IgD-negative memory B cell (primary cell): ENCODE data around the gene ABCB4. TPM values are rescaled to one million over a fixed set of nuclear protein-coding genes. Genes with fewer than 3 reads are reported as not detected.

ENCODE experiments used
- H3K27ac Mint-ChIP-seq, 3 donors: one replicate each; pipeline ENCODE4 v1.8.0; 2020 to 2022; ENCODE audit warnings: mild to moderate bottlenecking in 3 of 3, mixed read lengths in 3 of 3, moderate library complexity in 1 of 3
- H3K27me3 Mint-ChIP-seq: one replicate; pipeline ENCODE4 v1.8.0; 2021; ENCODE audit warnings: mixed read lengths
- H3K36me3 Mint-ChIP-seq: one replicate; pipeline ENCODE4 v1.8.0; 2020; ENCODE audit warnings: mild to moderate bottlenecking, mixed read lengths
- H3K4me1 Mint-ChIP-seq, 3 donors: one replicate each; pipeline ENCODE4 v1.8.0; 2020 to 2022; ENCODE audit warnings: mixed read lengths in 3 of 3, mild to moderate bottlenecking in 1 of 3
- H3K4me3 Mint-ChIP-seq, 4 donors: one replicate each; pipeline ENCODE4 v1.8.0; 2020 to 2022; ENCODE audit warnings: mild to moderate bottlenecking in 4 of 4, mixed read lengths in 4 of 4, moderate library complexity in 3 of 4
- H3K9me3 Mint-ChIP-seq, 3 donors: one replicate each; pipeline ENCODE4 v1.8.0; 2020 to 2021; ENCODE audit warnings: mixed read lengths in 3 of 3, mild to moderate bottlenecking in 1 of 3
- polyA plus RNA-seq: library from polyadenylated mRNA; unstranded; fragments of 300-500 nt; fragmentation: Illumina TruSeq; gene quantifications from one replicate; pipeline ENCODE4 v1.2.3, GENCODE V29; 2021

The ABCB4 gene
- polyA plus RNA-seq, 1 donor from 2014 or later, result 12.5 TPM

DNA sequence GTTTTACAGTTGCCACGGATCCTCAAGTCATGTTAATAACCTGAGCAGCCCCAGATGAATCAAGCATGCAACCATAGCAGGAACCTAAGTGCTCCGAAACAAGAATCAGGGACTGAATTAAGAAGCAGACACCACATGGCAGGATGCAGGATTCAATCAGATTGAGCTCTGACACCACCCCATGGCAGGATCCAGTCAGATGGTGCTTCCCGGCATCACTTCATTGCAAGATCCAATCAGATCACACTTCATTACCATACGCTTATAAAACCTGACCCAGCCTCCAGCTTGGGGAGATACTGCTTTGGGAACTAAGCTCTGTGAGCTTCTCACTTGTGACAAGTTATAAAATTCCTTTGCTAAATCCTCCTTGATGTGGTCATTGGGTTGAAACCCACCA lies 55.3 kb downstream of the ABCB4 start:
- no peak overlapping the region for H3K27ac Mint-ChIP-seq
- peaks cover 0 to 9% (median 4%) of the 10 kb centered on the region in 3 donors for H3K4me1 Mint-ChIP-seq
- no peaks in the 10 kb centered on the region for H3K27me3 Mint-ChIP-seq
- no peak overlapping the region for H3K4me3 Mint-ChIP-seq
- H3K36me3 Mint-ChIP-seq, result no peaks in the 10 kb centered on the region
- no peaks in the 10 kb centered on the region for H3K9me3 Mint-ChIP-seq

DNA sequence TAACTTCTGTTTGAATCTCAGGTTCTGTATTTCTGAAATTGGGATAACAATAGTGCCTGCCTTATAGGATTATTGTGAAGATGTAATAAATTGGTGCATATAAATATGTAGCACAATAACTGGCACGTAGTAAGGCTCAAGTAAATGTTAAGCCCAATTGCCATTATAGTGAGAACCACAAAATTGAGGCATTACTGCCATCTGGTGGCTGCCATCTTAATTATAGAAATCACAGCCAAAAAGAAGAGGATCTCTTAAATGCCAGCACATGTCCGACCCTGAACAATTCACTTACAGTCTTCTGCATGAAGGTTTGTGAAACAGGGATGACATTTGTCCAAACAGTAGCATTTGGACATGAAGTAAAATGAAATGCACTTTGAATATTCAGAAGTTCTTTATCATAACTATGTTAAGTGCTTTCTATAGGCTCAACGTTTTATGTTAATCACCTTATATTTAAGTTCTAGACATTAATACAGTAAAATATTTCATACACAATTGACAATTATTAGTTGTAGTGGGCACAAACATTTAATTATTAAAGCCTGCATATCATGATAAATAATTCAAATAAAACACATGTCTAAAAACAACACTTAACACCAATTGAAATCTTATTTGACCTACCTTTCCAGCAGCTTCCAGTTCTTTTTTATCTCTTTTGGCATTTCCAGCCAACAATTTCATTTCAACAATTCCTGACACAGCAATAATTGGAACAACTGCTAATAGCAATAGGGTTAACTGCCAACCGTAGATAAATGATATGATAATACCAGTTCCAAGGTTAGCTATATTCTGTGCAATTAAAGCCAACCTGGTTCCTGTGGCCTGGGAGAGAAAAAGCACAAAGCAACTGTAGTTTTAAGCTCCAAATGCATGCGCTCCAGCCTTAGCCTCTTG lies 58.5 kb downstream of the ABCB4 start:
- H3K4me3 Mint-ChIP-seq, result no peak overlapping the region
- no peaks in the 10 kb centered on the region for H3K36me3 Mint-ChIP-seq
- H3K27me3 Mint-ChIP-seq, result no peaks in the 10 kb centered on the region
- H3K27ac Mint-ChIP-seq, result no peak overlapping the region
- no peaks in the 10 kb centered on the region for H3K9me3 Mint-ChIP-seq
- H3K4me1 Mint-ChIP-seq, result peaks cover 0 to 9% (median 2%) of the 10 kb centered on the region in 3 donors

DNA sequence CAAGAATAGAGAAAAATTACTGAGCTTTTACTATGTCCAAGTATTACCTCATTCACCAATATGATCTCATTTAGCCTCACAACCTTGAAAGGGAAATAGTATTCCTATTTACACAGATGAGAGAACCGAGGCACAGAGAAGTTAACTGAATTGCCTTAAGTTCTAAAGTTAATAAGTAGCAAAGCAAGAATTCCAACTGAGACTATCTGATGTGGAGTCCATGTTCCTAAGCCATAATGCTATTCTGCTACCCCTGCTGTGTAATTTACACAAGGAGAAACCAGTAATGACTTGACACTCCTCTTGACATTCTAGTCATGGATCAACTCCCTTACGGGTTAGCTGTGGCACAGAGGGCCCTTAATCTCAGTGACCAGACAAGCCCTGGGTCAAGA lies 60.7 kb downstream of the ABCB4 start:
- Mint-ChIP-seq H3K27me3 (no peaks in the 10 kb centered on the region), H3K36me3 (no peaks in the 10 kb centered on the region), H3K27ac (no peak overlapping the region), H3K9me3 (no peaks in the 10 kb centered on the region), H3K4me3 (no peak overlapping the region), H3K4me1 (peaks cover 0 to 9% (median 2%) of the 10 kb centered on the region in 3 donors)

DNA sequence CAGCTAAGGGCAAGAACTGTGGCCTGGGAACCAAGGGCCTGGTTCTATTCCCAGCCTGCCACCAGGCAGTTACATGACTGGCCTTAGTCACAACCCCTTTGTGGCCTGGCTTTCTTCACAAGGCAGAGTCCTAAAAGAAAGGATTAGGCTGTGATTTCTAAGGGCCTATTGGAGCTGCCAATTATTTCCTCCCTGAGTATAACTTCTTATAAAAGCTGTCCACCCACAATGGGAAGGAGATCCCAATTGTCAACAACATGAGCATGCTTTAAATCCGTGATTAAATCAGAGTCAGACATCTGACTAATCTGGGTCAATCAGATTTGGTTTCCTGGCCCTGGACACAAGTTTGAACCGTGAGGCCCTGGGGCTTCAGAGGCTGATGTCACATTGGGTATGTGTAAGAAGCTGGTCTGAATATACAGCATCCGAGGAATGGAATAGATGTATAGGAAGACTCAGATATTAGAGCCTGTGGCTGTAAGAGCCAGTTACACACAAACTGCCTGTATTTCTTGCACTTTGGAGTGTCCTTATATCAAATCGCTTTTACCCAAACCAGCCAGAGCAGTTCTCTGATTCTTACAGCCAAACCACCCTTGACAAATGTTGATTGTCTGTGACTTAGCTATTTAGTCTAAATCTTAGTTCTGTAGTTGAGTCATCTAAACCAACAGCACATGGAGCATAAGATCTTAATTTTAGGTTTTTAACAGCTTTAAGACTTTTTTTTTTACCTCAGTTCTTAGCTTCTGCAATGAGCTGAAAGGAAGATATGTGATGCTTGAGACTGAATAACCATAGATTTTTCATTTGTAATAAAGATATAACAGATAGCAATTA lies 61.3 kb downstream of the ABCB4 start:
- Mint-ChIP-seq H3K36me3 (no peaks in the 10 kb centered on the region), H3K27me3 (no peaks in the 10 kb centered on the region), H3K9me3 (no peaks in the 10 kb centered on the region), H3K27ac (no peak overlapping the region), H3K4me1 (peaks cover 0 to 9% (median 2%) of the 10 kb centered on the region in 3 donors), H3K4me3 (no peak overlapping the region)

DNA sequence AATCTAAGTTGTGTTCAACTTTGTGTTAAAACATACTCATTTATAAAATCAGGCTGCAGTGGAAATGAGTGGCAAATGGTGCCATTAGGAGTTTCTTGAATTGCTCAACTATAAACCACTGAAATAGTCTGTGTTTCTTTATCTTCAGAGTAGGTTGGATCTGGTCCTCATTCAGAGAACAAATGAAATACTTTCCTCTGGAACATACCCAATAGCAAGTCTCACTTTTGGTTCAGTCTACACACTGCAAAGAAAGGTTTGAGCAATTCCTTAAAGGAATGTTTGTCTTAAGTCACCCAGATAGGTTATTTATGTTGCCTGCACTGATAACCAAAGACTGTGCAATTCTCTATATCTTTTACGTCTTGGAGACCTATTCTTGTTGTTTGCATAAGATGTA lies 62.5 kb downstream of the ABCB4 start:
- Mint-ChIP-seq H3K4me3 (no peak overlapping the region), H3K4me1 (peaks cover 0 to 4% (median 2%) of the 10 kb centered on the region in 3 donors), H3K36me3 (no peaks in the 10 kb centered on the region), H3K27ac (no peak overlapping the region), H3K27me3 (no peaks in the 10 kb centered on the region), H3K9me3 (no peaks in the 10 kb centered on the region)

DNA sequence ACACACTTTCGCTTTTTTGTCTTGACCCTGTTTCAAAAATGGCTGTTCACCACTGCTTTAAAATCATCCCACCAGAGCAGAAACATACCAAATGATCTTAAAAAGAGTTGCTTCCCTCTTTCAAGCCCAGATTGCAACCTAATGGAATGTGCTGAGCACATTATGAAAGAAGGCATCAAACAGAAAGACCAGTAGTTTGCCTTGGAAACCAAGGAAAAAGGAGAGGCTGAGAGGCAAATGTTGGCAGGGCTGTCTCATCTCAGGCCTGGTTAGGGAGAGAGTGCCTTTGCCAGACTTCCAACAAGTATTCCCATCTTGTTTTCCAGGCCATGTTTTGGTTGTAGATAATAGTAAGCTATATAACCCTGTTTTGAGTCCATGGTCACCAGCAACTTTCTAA lies 64.3 kb downstream of the ABCB4 start:
- peaks cover 0 to 1% (median 0%) of the 10 kb centered on the region in 3 donors for H3K4me1 Mint-ChIP-seq
- peaks cover 3% of the 10 kb centered on the region for H3K36me3 Mint-ChIP-seq
- no peak overlapping the region for H3K4me3 Mint-ChIP-seq
- H3K27ac Mint-ChIP-seq, result no peak overlapping the region
- H3K27me3 Mint-ChIP-seq, result no peaks in the 10 kb centered on the region
- no peaks in the 10 kb centered on the region for H3K9me3 Mint-ChIP-seq

DNA sequence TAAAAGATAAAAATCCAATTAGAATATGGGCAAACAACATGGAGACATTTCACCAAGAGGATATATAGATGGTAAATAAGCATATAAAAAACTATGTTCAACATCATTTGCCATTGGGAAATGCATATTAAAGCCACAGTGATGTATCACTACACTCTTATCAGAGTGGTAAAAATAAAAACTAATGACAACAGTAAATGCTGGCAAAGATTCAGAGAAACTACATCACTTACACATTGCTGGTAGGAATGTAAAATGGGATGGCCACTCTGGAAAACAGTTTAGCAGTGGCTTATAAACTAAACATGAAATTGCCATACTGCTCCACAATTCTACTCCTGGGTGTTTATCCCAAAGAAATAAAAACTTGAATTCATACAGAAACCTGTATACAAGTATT lies 70.8 kb downstream of the ABCB4 start:
- H3K36me3 Mint-ChIP-seq, result peaks cover 13% of the 10 kb centered on the region
- no peak overlapping the region for H3K27ac Mint-ChIP-seq
- peaks cover 0 to 1% (median 0%) of the 10 kb centered on the region in 3 donors for H3K4me1 Mint-ChIP-seq
- no peaks in the 10 kb centered on the region for H3K9me3 Mint-ChIP-seq
- H3K27me3 Mint-ChIP-seq, result no peaks in the 10 kb centered on the region
- H3K4me3 Mint-ChIP-seq, result no peak overlapping the region

DNA sequence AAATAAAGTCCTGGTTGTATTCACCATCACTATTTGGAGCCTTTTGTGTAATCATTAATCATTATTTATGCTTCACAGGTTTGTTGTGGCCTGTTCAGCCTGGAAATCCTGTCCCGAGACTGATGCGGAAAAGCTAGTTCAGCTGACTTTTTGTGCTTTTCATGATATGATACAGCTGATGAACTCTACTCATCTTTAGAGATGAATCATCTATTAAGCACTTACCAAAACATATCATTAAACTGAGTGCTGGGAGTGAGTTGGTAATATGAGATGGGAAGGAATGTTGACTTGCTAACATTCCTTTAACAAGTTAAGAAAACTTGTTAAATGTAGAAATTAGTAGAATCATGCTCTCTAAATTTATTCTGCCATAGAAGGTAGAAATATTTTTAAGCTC lies 77.0 kb downstream of the ABCB4 start:
- Mint-ChIP-seq H3K36me3 (peaks cover 13% of the 10 kb centered on the region), H3K4me1 (no peaks in the 10 kb centered on the region), H3K9me3 (no peaks in the 10 kb centered on the region), H3K27ac (peak overlapping the region in 1 of 3 donors; percentile 3), H3K4me3 (no peak overlapping the region), H3K27me3 (no peaks in the 10 kb centered on the region)

DNA sequence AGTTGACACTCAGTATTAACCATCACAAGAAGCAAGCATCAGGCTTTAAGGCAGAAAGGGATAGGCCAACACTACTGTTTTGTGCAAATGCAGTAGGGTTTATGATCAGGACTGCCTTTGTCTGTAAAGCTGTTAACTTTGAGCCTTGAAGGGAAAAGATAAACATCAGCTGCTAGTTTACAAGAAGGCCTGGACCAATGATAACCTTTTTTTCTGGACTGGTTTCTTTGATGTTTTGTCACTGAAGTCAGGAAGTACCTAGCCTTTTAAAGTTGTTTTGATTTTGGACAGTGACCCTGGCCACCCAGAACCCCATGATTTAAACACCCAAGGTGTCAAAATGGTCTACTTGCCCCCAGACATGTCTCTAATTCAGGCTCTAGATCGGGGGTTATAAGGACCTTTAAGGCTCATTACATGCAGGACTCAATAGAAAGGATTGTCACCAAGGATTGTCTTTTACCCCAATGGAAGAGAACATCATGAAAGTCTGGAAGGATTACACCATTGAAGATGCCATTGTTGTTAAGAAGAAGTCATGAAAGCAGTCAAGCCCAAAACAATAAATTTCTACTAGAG lies 79.9 kb downstream of the ABCB4 start:
- no peaks in the 10 kb centered on the region for H3K27me3 Mint-ChIP-seq
- peak overlapping the region in 1 of 3 donors; percentile 65 for H3K27ac Mint-ChIP-seq
- H3K4me1 Mint-ChIP-seq, result no peaks in the 10 kb centered on the region
- no peaks in the 10 kb centered on the region for H3K9me3 Mint-ChIP-seq
- no peak overlapping the region for H3K4me3 Mint-ChIP-seq
- peaks cover 10% of the 10 kb centered on the region for H3K36me3 Mint-ChIP-seq

DNA sequence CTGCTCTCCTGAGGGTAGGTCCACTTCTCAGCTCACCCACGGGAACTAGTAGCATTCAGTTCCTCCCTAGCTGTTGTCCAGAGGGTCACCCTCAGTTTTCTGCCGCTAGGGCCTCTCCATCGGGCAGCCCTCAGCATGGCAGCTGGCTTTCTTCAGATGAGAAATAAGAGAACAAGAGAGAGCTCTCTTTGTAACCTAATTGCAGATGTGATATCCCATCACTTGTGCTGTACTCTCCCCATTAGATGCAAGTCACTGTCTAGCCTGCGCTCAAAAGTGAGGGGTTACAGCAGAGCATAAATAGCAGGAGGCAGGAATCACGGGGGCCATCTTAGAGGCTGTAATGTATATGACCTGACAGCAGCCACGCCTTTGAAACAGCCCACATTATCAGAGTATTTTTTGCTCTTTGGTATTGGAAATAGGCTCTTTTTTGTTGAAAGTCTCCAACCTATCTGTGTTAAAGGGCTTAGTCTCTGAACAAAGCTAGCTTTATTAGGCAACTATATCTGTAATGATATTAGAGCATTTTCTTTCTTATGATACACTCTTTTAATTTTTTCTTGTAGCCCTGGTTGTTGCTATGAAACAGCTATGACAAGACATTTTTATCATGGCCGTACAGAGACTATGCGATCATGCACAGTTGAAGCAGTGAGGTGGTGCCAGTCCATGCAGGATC lies 84.3 kb downstream of the ABCB4 start:
- Mint-ChIP-seq H3K27me3 (no peaks in the 10 kb centered on the region), H3K4me3 (no peak overlapping the region), H3K4me1 (peaks cover 0 to 1% (median 0%) of the 10 kb centered on the region in 3 donors), H3K27ac (peak overlapping the region in 1 of 3 donors; percentile 25), H3K9me3 (no peaks in the 10 kb centered on the region), H3K36me3 (peaks cover 16% of the 10 kb centered on the region)

DNA sequence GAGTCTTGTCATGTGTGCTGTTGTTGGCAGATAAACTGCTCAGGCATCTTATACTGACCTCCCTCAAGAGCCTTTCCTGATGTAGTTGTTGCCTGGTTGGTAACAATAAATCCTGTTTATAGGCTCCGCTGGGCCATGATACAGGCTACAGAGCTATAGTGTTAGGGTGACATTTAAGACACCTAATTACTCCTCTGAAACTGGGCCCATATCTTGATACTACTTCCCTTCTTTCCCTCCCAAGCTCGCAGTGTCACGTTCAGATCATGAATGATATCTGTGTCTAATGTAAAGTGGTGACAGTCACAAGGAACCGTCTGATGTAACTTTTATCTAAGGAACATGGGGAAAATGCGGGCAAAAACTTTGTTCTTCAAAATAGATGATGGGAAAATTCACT lies 94.6 kb downstream of the ABCB4 start:
- Mint-ChIP-seq H3K27ac (no peak overlapping the region), H3K4me1 (no peaks in the 10 kb centered on the region), H3K9me3 (peaks cover 0 to 2% (median 0%) of the 10 kb centered on the region in 3 donors), H3K36me3 (peaks cover 28% of the 10 kb centered on the region), H3K27me3 (no peaks in the 10 kb centered on the region), H3K4me3 (no peak overlapping the region)

DNA sequence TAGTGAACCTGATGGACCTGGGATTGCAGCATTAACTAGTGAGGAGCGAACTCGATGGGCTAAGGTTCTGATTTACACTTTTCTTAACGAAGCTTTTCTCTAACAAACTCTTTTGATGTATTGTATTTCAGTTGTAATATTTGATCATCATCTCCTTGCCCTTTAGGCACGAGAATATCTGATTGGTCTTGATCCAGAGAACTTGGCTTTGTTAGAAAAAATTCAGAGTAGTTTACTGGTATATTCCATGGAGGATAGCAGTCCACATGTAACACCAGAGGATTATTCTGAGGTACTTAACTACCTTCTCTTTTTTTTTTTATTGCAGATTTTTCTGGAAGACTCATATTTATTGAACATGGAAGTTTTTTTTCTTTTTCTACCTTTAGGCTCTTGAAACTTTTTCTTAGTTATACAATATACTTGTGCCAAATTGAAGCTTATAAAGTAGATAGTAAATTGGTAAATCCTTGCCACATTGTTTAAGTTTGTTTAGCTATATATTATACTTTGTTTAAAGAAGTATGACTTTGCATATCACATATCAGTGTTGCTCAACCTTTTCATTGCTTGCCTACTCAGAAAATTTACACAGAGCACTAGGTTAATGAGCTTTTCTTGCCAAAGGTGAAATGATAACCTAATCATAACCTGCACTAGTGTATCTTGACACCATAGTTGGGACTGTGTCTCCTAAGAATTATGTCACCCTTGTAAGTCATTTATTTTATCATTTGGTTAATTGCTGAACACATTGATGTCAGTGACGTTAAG lies 99.6 kb downstream of the ABCB4 start:
- H3K4me1 Mint-ChIP-seq, result no peaks in the 10 kb centered on the region
- peaks cover 5% of the 10 kb centered on the region for H3K36me3 Mint-ChIP-seq
- no peaks in the 10 kb centered on the region for H3K9me3 Mint-ChIP-seq
- no peaks in the 10 kb centered on the region for H3K27me3 Mint-ChIP-seq
- no peak overlapping the region for H3K27ac Mint-ChIP-seq
- no peak overlapping the region for H3K4me3 Mint-ChIP-seq

DNA sequence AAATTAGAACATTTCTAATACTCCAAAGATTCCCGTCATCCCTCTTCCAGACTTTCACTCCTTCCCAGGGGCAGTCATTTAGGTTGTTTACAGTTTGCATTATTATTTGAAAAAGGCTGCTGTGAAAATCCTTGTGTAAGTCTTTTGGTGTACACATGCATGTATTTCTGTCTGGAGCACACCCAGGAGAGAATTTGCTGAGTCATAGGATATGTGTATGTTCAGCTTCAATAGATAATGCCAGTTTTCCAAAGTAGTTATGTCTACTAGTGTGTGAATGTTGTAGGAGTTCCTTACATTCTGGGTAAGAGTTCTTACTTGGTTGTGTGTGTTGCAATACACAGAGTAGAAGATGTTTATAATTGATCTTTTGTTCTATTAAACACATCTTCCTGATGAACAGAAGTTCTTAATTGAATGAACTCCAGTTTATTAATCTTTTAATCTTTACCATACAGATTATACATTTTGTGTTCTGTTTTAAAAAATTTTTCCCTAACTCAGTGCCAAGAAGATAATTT lies 104.8 kb downstream of the ABCB4 start:
- Mint-ChIP-seq H3K27me3 (no peaks in the 10 kb centered on the region), H3K36me3 (peaks cover 6% of the 10 kb centered on the region), H3K4me1 (no peaks in the 10 kb centered on the region), H3K27ac (no peak overlapping the region), H3K9me3 (no peaks in the 10 kb centered on the region), H3K4me3 (no peak overlapping the region)

DNA sequence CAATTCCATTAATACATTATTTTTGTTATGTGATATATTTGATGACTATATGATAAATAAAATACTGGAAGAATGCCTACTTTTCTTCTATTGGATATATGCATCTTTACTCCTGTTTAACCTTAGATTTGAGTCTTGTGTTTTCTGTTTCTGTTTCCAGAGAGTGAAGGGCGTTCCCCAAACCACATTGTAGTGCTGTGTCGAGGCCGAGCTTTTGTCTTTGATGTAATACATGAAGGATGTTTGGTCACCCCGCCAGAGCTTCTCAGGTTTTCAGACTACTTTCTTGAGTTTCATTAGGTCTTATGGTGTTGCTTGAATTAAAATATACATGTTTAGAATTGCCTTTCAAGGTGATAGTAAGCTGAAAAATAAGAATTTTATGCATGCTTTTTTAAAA lies 106.3 kb downstream of the ABCB4 start:
- Mint-ChIP-seq H3K9me3 (no peaks in the 10 kb centered on the region), H3K27me3 (no peaks in the 10 kb centered on the region), H3K4me3 (no peak overlapping the region), H3K27ac (no peak overlapping the region), H3K36me3 (peaks cover 6% of the 10 kb centered on the region), H3K4me1 (no peaks in the 10 kb centered on the region)
